Vagina (tissue), 2 donors: ENCODE data around the gene C5orf15. TPM values are rescaled to one million over a fixed set of nuclear protein-coding genes. Genes with fewer than 3 reads are reported as not detected.

ENCODE experiments used
- DNase-seq, 2 donors: peaks; one replicate each; pipeline ENCODE4 v3.0.0-alpha.2; 2017; ENCODE audit errors: extremely low spot score in 2 of 2
- H3K27ac ChIP-seq: fragments of 200-600 bp; sonication (generic); one replicate; pipeline ENCODE4 v1.5.1; 2019
- H3K27me3 ChIP-seq: fragments of 200-600 bp; sonication (generic); one replicate; pipeline ENCODE4 v1.5.1; 2019
- H3K36me3 ChIP-seq, 2 donors: fragments of 200-600 bp; sonication (generic); one replicate each; pipeline ENCODE4 v1.5.1; 2017 to 2019
- H3K4me1 ChIP-seq: fragments of 200-600 bp; sonication (generic); one replicate; pipeline ENCODE4 v1.5.1; 2019
- H3K4me3 ChIP-seq, 2 donors: fragments of 200-600 bp; sonication (generic); 1 replicate in 1 of 2; 2 replicates in 1 of 2; pipeline ENCODE4 v1.5.1; 2016 to 2019
- H3K9me3 ChIP-seq: fragments of 200-600 bp; sonication (generic); one replicate; pipeline ENCODE4 v1.5.1; 2019
- POLR2A ChIP-seq, 2 donors: fragments of 450-650 bp; IDR thresholded peaks; one replicate each; pipeline ENCODE4 v1.6.1; 2017; ENCODE audit warnings: antibody characterized with exemption in 2 of 2, mild to moderate bottlenecking in 2 of 2, moderate library complexity in 2 of 2
- POLR2AphosphoS5 ChIP-seq, 2 donors: sonication (generic); formaldehyde crosslinking; IDR thresholded peaks; one replicate each; pipeline ENCODE4 v1.9.0; 2017; ENCODE audit warnings: antibody characterized with exemption in 2 of 2, mild to moderate bottlenecking in 2 of 2, low read depth in 1 of 2; ENCODE audit not compliant: insufficient read depth in 1 of 2
- intact Hi-C: fragments of 100-400 bp; cut with DNase I; formaldehyde crosslinking; loops from one replicate; pipeline ENCODE4 v1.15.1; 2023
- total RNA-seq: library from RNA; depleted of rRNA; stranded (reverse); fragments of >200 nt; gene quantifications from one replicate; pipeline ENCODE4 v1.2.3, GENCODE V29; 2016
- TF ChIP-seq, protein P1 (sequence below), 3 experiments: fragments of 450-650 bp in 2 of 3; fragments of 200-600 bp in 1 of 3; sonication (generic) in 1 of 3; IDR thresholded peaks; one replicate each; pipeline ENCODE4 v1.5.1; 2017 to 2019; ENCODE audit warnings: antibody characterized with exemption in 3 of 3, mild to moderate bottlenecking in 2 of 3, moderate library complexity in 2 of 3

The C5orf15 gene
- total RNA-seq, 1 donor from 2014 or later: 35.8 TPM

DNA sequence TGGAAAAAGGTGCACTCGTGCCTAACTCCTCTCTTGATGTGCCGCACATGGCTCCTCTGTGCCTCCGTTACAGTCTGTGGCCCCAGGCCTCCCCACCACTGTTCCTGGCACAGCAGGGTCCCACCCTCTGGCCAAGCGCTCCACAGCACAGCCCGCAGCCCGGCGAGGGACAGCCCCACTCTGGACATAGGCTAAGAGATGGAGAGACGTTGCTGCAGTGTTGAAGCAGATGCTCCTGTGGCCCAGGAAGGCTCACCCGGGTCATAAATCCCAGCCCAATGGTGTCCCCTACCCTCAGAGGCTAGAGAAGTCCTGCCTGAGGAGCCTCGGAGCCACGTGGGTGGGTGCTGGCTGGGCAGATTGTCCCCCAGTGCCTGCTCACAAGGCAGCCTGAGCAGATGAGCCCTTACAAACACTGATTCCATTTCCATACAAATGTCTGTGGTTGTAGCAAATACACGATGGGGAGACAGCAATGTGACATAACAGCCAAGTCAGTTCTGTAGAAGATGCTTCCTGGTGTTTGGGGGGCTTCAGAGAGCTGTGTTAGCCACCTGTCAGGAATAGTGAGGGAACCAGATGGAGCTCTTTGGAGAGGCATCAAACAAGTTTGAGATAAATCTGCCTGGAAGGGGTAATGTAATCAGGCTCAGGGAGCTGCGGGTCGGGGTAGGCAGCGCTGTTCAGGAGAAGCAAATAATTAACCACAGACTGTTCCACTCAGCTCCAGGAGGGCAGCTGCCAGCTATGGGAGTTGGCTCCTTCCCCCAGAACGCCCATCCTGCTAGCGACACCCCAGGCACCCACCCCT lies 41.7 kb downstream of the C5orf15 start:
- intact Hi-C loops: no loop called here
- no peaks in the 10 kb centered on the region for H3K9me3 ChIP-seq
- no peak for DNase-seq
- H3K4me1 ChIP-seq: no peaks in the 10 kb centered on the region
- TF ChIP-seq POLR2AphosphoS5 (IDR thresholded peaks at IDR 0.05; ENCODE audit: insufficient read depth in 1 of 2, low read depth in 1 of 2) (no peak), POLR2A (IDR thresholded peaks at IDR 0.05) (no peak)
- TF ChIP-seq, protein P1, sequence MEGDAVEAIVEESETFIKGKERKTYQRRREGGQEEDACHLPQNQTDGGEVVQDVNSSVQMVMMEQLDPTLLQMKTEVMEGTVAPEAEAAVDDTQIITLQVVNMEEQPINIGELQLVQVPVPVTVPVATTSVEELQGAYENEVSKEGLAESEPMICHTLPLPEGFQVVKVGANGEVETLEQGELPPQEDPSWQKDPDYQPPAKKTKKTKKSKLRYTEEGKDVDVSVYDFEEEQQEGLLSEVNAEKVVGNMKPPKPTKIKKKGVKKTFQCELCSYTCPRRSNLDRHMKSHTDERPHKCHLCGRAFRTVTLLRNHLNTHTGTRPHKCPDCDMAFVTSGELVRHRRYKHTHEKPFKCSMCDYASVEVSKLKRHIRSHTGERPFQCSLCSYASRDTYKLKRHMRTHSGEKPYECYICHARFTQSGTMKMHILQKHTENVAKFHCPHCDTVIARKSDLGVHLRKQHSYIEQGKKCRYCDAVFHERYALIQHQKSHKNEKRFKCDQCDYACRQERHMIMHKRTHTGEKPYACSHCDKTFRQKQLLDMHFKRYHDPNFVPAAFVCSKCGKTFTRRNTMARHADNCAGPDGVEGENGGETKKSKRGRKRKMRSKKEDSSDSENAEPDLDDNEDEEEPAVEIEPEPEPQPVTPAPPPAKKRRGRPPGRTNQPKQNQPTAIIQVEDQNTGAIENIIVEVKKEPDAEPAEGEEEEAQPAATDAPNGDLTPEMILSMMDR (IDR thresholded peaks at IDR 0.05): no peak
- H3K27me3 ChIP-seq: no peaks in the 10 kb centered on the region
- no peak overlapping the region for H3K4me3 ChIP-seq
- H3K36me3 ChIP-seq: no peaks in the 10 kb centered on the region
- no peak overlapping the region for H3K27ac ChIP-seq

DNA sequence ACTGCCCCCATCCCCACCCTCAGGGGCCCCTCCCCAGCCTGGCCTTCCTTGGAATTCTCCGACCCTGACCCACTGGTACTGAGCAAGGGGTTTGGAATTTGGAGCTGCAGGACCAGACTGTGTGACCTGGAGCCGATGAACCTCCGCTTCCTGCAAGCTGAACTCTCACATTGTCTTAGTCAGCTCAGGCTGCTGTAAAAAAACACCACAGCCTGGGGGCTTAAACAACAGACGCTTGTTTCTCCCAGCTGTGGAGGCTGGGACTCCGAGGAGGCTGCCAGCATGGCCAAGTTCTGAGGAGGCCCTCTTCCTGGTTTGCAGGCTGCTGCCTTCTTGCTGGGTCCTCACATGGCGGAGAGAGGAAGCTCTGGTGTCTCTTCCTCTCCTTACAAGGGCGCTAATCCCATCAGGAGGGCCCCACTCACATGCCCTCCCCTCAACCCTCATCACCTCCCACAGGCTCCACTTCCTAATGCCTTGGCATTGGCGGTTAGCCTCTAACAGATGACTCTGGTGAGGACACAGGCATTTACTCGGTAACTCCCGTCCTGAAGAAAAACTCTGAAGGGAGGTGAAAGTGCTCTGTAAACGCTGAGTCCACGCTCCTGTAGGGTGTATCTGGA lies 42.4 kb downstream of the C5orf15 start:
- no peaks in the 10 kb centered on the region for H3K27me3 ChIP-seq
- H3K4me3 ChIP-seq: no peak overlapping the region
- intact Hi-C loops: no loop called here
- TF ChIP-seq, protein P1 (IDR thresholded peaks at IDR 0.05): no peak
- TF ChIP-seq POLR2AphosphoS5 (IDR thresholded peaks at IDR 0.05; ENCODE audit: insufficient read depth in 1 of 2, low read depth in 1 of 2) (no peak), POLR2A (IDR thresholded peaks at IDR 0.05) (no peak)
- H3K9me3 ChIP-seq: no peaks in the 10 kb centered on the region
- H3K27ac ChIP-seq: no peak overlapping the region
- no peaks in the 10 kb centered on the region for H3K36me3 ChIP-seq
- DNase-seq: no peak
- H3K4me1 ChIP-seq: no peaks in the 10 kb centered on the region

DNA sequence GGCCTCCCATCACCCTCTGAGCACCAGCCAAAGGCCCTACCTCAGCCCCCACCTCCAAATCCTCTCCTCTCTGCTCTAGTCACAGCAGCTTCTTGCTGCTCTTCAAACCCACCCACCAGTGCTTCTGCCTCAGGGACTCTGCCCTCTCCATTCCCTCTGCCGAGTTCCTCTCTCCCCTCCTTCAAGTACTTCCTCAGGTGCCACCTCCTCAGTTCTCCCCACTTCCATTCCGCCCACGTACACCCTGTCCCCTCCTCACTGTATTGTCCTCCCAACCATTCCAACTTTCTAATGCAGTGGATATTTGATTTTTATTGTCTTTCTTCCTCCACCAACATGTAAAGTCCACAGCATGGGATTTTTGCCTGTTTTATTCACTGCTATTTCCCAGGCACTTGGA lies 43.2 kb downstream of the C5orf15 start:
- Histone ChIP-seq H3K27ac (no peak overlapping the region), H3K27me3 (no peaks in the 10 kb centered on the region), H3K4me1 (no peaks in the 10 kb centered on the region), H3K36me3 (no peaks in the 10 kb centered on the region), H3K4me3 (no peak overlapping the region), H3K9me3 (no peaks in the 10 kb centered on the region)
- DNase-seq: no peak
- TF ChIP-seq, protein P1 (IDR thresholded peaks at IDR 0.05): no peak
- TF ChIP-seq POLR2A (IDR thresholded peaks at IDR 0.05) (no peak), POLR2AphosphoS5 (IDR thresholded peaks at IDR 0.05; ENCODE audit: insufficient read depth in 1 of 2, low read depth in 1 of 2) (no peak)
- intact Hi-C loops: no loop called here

DNA sequence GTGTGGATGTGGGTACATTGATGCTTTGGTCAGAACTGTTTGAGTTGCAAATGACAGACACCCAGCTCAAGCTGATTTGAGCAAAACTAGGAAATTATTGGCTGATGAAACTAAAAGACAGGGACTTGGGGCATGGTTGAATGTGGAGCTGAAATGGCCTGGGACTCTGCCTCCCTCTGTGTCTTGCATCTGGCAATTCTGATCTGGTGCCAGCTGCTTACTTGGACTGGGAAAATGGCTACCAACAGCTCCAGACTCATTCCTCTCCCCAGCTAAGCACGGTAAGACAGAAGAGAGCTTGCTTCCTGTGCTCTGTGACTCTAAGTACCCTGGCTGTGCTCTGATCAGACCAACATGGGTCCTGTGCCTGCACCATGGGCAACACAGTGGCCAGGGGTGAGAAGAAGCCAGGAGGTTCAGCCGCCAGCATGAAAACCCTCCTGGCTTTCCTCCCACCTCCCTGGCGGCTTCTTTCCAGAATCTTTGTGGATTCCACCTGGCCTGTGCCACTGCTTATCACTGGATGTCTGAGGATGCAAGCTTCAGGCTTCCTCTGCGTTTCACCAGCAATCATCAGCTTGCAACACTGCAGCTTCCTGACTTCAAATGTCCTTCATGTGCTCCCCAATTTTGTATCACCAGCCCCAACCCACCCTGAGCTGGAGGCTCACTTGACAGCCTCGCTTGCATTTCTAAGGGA lies 44.1 kb downstream of the C5orf15 start:
- TF ChIP-seq POLR2A (IDR thresholded peaks at IDR 0.05) (no peak), POLR2AphosphoS5 (IDR thresholded peaks at IDR 0.05; ENCODE audit: insufficient read depth in 1 of 2, low read depth in 1 of 2) (no peak)
- TF ChIP-seq, protein P1 (IDR thresholded peaks at IDR 0.05): no peak
- H3K27ac ChIP-seq: no peak overlapping the region
- no peaks in the 10 kb centered on the region for H3K4me1 ChIP-seq
- no peak for DNase-seq
- no peaks in the 10 kb centered on the region for H3K27me3 ChIP-seq
- no peaks in the 10 kb centered on the region for H3K9me3 ChIP-seq
- intact Hi-C loops: no loop called here
- no peaks in the 10 kb centered on the region for H3K36me3 ChIP-seq
- no peak overlapping the region for H3K4me3 ChIP-seq
